GM23338 (cell line): ENCODE data around the gene MAPRE3. TPM values are rescaled to one million over a fixed set of nuclear protein-coding genes. Genes with fewer than 3 reads are reported as not detected.

Source experiments
- ATAC-seq: fragments of 200-7000 bp; cut with Tn5 transposase; 3 replicates; pipeline ENCODE4 v1.9.1; 2020
- DNase-seq: peaks from one replicate; pipeline ENCODE4 v3.0.0-alpha.2; 2015; ENCODE audit warnings: low spot score
- H2AFZ ChIP-seq: fragments of 200-600 bp; sonication (generic); 2 replicates; pipeline ENCODE4 v1.8.0; 2016; ENCODE audit warnings: antibody characterized with exemption, mild to moderate bottlenecking, moderate library complexity
- H3F3A ChIP-seq: fragments of 200-600 bp; sonication (generic); replicated peaks from 2 replicates; pipeline ENCODE4 v1.8.0; 2017; ENCODE audit warnings: antibody characterized with exemption, mixed run types, low read depth
- H3K27ac ChIP-seq: fragments of 200-600 bp; sonication (generic); 2 replicates; pipeline ENCODE4 v1.6.1; 2016; ENCODE audit warnings: low read depth
- H3K27me3 ChIP-seq: fragments of 200-600 bp; sonication (generic); 2 replicates; pipeline ENCODE4 v1.8.0; 2016; ENCODE audit warnings: mild to moderate bottlenecking, mixed run types, moderate library complexity; ENCODE audit not compliant: insufficient read depth
- H3K36me3 ChIP-seq: fragments of 200-600 bp; sonication (generic); 2 replicates; pipeline ENCODE4 v1.8.0; 2016; ENCODE audit warnings: mild to moderate bottlenecking; ENCODE audit not compliant: insufficient read depth
- H3K4me1 ChIP-seq: fragments of 200-600 bp; sonication (generic); 2 replicates; pipeline ENCODE4 v1.8.0; 2016; ENCODE audit warnings: mild to moderate bottlenecking, moderate library complexity; ENCODE audit not compliant: insufficient read depth
- H3K4me2 ChIP-seq: fragments of 200-600 bp; sonication (generic); 2 replicates; pipeline ENCODE4 v1.7.1; 2017; ENCODE audit warnings: mixed run types
- H3K4me3 ChIP-seq: fragments of 200-600 bp; sonication (generic); 2 replicates; pipeline ENCODE4 v1.6.1; 2016; ENCODE audit warnings: mixed run types
- H3K79me2 ChIP-seq: fragments of 200-600 bp; sonication (generic); replicated peaks from 2 replicates; pipeline ENCODE4 v1.8.0; 2017; ENCODE audit warnings: mild to moderate bottlenecking; ENCODE audit not compliant: insufficient read depth
- H3K9me2 ChIP-seq: fragments of 200-600 bp; sonication (generic); 2 replicates; pipeline ENCODE4 v1.8.0; 2017; ENCODE audit not compliant: insufficient read depth
- H4K20me1 ChIP-seq: fragments of 200-600 bp; sonication (generic); replicated peaks from 2 replicates; pipeline ENCODE4 v1.8.0; 2017; ENCODE audit warnings: mild to moderate bottlenecking; ENCODE audit not compliant: insufficient read depth
- H3K27ac Mint-ChIP-seq: 2 replicates; pipeline ENCODE4 v1.8.0; 2020; ENCODE audit warnings: inconsistent platforms, mild to moderate bottlenecking, moderate library complexity, mixed read lengths
- H3K27me3 Mint-ChIP-seq: 3 replicates; pipeline ENCODE4 v1.8.0; 2022; ENCODE audit warnings: low read depth, mild to moderate bottlenecking, moderate library complexity, mixed read lengths, inconsistent platforms; ENCODE audit not compliant: insufficient read depth, poor library complexity
- H3K36me3 Mint-ChIP-seq: 3 replicates; pipeline ENCODE4 v1.8.0; 2021; ENCODE audit warnings: low read depth, mild to moderate bottlenecking, inconsistent platforms, moderate library complexity, mixed read lengths
- H3K4me1 Mint-ChIP-seq: 3 replicates; pipeline ENCODE4 v1.8.0; 2020; ENCODE audit warnings: mild to moderate bottlenecking, inconsistent platforms, mixed read lengths
- H3K4me3 Mint-ChIP-seq: 3 replicates; pipeline ENCODE4 v1.8.0; 2021; ENCODE audit warnings: moderate library complexity, mild to moderate bottlenecking, inconsistent platforms, mixed read lengths
- H3K9me3 Mint-ChIP-seq: 3 replicates; pipeline ENCODE4 v1.8.0; 2020; ENCODE audit warnings: moderate library complexity, mild to moderate bottlenecking, inconsistent platforms, mixed read lengths
- CREB1 ChIP-seq: fragments of 250-450 bp; sonication (Bioruptor Pico); IDR thresholded peaks from 2 replicates; pipeline ENCODE4 v1.5.0; 2020; ENCODE audit warnings: low read depth, mild to moderate bottlenecking, moderate library complexity
- CTCF ChIP-seq, 2 experiments: fragments of 200-600 bp in 1 of 2; sonication (generic) in 1 of 2; conservative IDR thresholded peaks; 2 replicates each; pipeline versions ENCODE4 v1.5.1 to v1.6.1; 2016 to 2017; ENCODE audit warnings: antibody characterized with exemption in 2 of 2, low read depth in 2 of 2, mild to moderate bottlenecking in 2 of 2, moderate library complexity in 1 of 2
- ETS1 ChIP-seq: IDR thresholded peaks from 2 replicates; pipeline ENCODE4 v1.6.1; 2016; ENCODE audit warnings: antibody characterized with exemption
- EZH2 ChIP-seq: fragments of 200-600 bp; sonication (generic); IDR thresholded peaks from one replicate; pipeline ENCODE4 v1.8.0; 2017; ENCODE audit warnings: antibody characterized with exemption, mild to moderate bottlenecking, low read depth; ENCODE audit not compliant: unreplicated experiment
- NANOG ChIP-seq: IDR thresholded peaks from 2 replicates; pipeline ENCODE4 v1.6.1; 2016; ENCODE audit warnings: antibody characterized with exemption, borderline replicate concordance
- ZNF114 ChIP-seq: fragments of 250-450 bp; sonication (Bioruptor Pico); IDR thresholded peaks from 2 replicates; pipeline ENCODE4 v1.5.0; 2020; ENCODE audit warnings: mild to moderate bottlenecking, moderate library complexity
- polyA plus RNA-seq: library from polyadenylated mRNA; unstranded; fragments of >200 nt; fragmentation: Nextera tagmentation; extraction: Ambion mirVana; gene quantifications from 2 replicates; pipeline ENCODE4 v1.2.1, GENCODE V29; 2016
- total RNA-seq: library from RNA; depleted of rRNA; stranded (reverse); fragments of >200 nt; shearing (Covaris generic); gene quantifications from 2 replicates; pipeline ENCODE4 v1.2.3, GENCODE V29; 2014

The MAPRE3 gene
- total and polyA plus RNA-seq, 2 experiments from 2014 or later, result 3.3 to 4.5 TPM

- H3K27me3 Mint-ChIP-seq, result peaks cover 15% of the 10 kb centered on the region
- Histone ChIP-seq H3F3A (no peaks in the 10 kb centered on the region), H2AFZ (no peak overlapping the region), H4K20me1 (no peaks in the 10 kb centered on the region), H3K36me3 (no peaks in the 10 kb centered on the region), H3K4me2 (no peak overlapping the region), H3K27me3 (no peaks in the 10 kb centered on the region), H3K27ac (no peak overlapping the region), H3K79me2 (no peaks in the 10 kb centered on the region), H3K9me2 (no peaks in the 10 kb centered on the region), H3K4me3 (no peak overlapping the region), H3K4me1 (peaks cover 12% of the 10 kb centered on the region)
- H3K4me1 Mint-ChIP-seq, result peaks cover 13% of the 10 kb centered on the region
- no peak overlapping the region for H3K27ac Mint-ChIP-seq
- ATAC-seq, result no peak
- peaks cover 28% of the 10 kb centered on the region for H3K9me3 Mint-ChIP-seq
- no peak for DNase-seq
- peaks cover 28% of the 10 kb centered on the region for H3K36me3 Mint-ChIP-seq
- TF ChIP-seq CREB1 (CRISPR knock-in tag), result no peak
- TF ChIP-seq NANOG, result no peak
- no peak overlapping the region; the same call in 2 of the 3 replicates for H3K4me3 Mint-ChIP-seq
These were observed 43.3 kb downstream of the MAPRE3 start for GRCh38 chr2:27013738-27014137.

DNA sequence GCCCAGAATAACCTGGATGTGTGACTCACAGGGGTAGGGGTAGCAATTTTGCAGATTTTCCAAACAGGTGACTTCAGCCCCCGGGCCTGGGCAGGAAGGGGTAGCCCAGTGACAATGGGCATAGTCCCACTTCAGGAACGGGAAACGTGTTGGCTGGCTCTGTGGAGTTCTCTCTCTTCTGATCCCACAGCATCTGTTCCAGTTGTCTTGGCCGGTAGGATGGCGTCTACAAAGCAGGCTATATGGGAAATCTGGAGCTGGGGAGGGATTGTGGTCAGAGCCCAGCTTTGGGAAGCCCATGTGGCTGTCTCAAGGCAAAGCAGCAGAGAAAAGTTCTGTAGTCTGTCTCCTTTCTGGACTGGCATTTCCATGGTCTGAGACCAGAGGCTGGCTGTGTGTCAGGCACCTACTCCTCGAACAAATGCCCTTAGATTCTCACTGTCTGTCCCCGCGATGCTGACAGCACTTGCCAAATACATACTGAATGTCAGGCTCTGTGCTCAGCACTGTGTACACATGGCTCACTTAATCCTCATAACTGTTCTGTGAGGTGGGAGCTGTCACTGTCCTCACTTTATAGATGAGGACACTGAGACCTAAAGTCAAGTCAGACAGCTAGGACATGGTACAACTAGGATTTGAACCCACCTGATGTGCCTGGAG is 44.5 kb downstream of the MAPRE3 start:
- no peak for ATAC-seq

GRCh38 chr2:27016801-27017325 is 46.4 kb downstream of the MAPRE3 start:
- Histone ChIP-seq H3K4me1 (peaks cover 12% of the 10 kb centered on the region), H2AFZ (no peak overlapping the region), H3K36me3 (no peaks in the 10 kb centered on the region), H3K27me3 (no peaks in the 10 kb centered on the region), H3K27ac (no peak overlapping the region), H4K20me1 (no peaks in the 10 kb centered on the region; the same call in 1 of the 2 replicates), H3K9me2 (no peaks in the 10 kb centered on the region), H3K4me2 (peak overlapping the region; percentile 49; the same call in 1 of the 2 replicates), H3F3A (no peaks in the 10 kb centered on the region), H3K79me2 (no peaks in the 10 kb centered on the region), H3K4me3 (no peak overlapping the region)
- Mint-ChIP-seq H3K36me3 (peaks cover 28% of the 10 kb centered on the region), H3K4me3 (no peak overlapping the region), H3K27me3 (peaks cover 14% of the 10 kb centered on the region), H3K9me3 (peaks cover 28% of the 10 kb centered on the region), H3K27ac (no peak overlapping the region; the same call in 1 of the 2 replicates), H3K4me1 (peaks cover 18% of the 10 kb centered on the region)
- peak; percentile 94 for ATAC-seq
- TF ChIP-seq CTCF (conservative IDR thresholded peaks at IDR 0.05; ENCODE audit: low read depth in 2 of 2) (peak; percentile 78 to 89), NANOG (no peak)
- peak; percentile 97 for DNase-seq

More for the DNA sequence above, 44.5 kb downstream of the MAPRE3 start:
- H3K4me3 Mint-ChIP-seq, result no peak overlapping the region; the same call in 2 of the 3 replicates
- no peak overlapping the region for H3K27ac ChIP-seq
- no peaks in the 10 kb centered on the region for H3K79me2 ChIP-seq
- H4K20me1 ChIP-seq, result no peaks in the 10 kb centered on the region
- TF ChIP-seq ZNF114 (CRISPR knock-in tag) (no peak), ETS1 (no peak), EZH2 (no peak)
- DNase-seq, result no peak
- H3K27me3 Mint-ChIP-seq, result peaks cover 15% of the 10 kb centered on the region
- no peaks in the 10 kb centered on the region for H3K36me3 ChIP-seq
- H3K9me2 ChIP-seq, result no peaks in the 10 kb centered on the region
- no peaks in the 10 kb centered on the region for H3K27me3 ChIP-seq
- H3K4me1 Mint-ChIP-seq, result peaks cover 13% of the 10 kb centered on the region
- H3F3A ChIP-seq, result no peaks in the 10 kb centered on the region
- H3K4me3 ChIP-seq, result no peak overlapping the region
- no peak overlapping the region for H3K27ac Mint-ChIP-seq
- peaks cover 28% of the 10 kb centered on the region for H3K36me3 Mint-ChIP-seq
- peaks cover 12% of the 10 kb centered on the region for H3K4me1 ChIP-seq
- H3K4me2 ChIP-seq, result no peak overlapping the region
- no peak overlapping the region for H2AFZ ChIP-seq
- peaks cover 28% of the 10 kb centered on the region for H3K9me3 Mint-ChIP-seq
